Measurements from ENCODE around the gene BANK1. TPM values are rescaled to one million over a fixed set of nuclear protein-coding genes. Genes with fewer than 3 reads are reported as not detected.
A peak's percentile ranks its signal among the peaks of the same experiment; 100 is the strongest.

BANK1 gene
- total RNA-seq, 8 experiments from 2014 or later, result 0.14 to 0.81 (median 0.27) TPM; not detected in 3

DNA sequence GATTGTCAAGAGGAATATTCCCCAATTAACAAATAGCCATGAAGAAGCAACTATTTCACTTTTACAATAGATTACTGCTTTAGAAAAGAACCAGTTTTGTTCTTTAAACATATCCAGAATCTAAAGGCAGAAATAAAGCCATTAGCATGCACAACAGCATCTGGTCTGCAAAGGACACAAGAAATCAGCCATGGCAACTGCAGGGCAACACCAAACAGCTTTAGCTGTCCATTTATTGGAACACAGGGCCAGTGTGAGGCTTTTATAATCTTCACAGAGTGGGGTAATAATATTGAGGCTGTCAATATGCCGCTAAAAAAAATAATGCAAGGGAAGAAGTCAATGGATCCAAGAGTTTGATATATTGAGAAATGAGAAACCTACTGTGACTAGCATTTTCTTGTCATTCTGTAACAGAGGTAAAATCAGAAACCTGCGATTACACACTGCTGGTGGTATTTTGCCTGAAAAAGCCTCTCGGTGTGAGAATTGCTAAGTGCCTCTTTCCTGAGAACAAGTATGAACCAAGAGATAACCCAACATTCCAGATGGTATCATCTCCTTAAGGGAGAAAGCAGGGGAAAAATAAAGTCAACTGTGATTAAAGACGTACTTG, 2.7 kb upstream of the BANK1 start:
- Histone ChIP-seq H3K4me3 (no peak overlapping the region), H3K27ac (no peak overlapping the region), H3K4me1 (replicated peaks in 1 of 2) (peaks cover 0 to 2% of the 10 kb centered on the region in 2 donors)
- in situ Hi-C loops (cut with MboI; ENCODE audit: low pct_unique_long_range_greater_than_20kb in 2 of 9, low sequenced_read_pairs in 9 of 9, unreplicated experiment in 9 of 9), result no loop called here
- WGBS, 10 experiments, result 13 to 100% (median 80%) methylated on average over 1 to 4 of the region's 4 CpGs
- peak in 3 of 8 experiments; percentile 72 to 98 (median 85) for ATAC-seq (replicated peaks in 6 of 8)

DNA sequence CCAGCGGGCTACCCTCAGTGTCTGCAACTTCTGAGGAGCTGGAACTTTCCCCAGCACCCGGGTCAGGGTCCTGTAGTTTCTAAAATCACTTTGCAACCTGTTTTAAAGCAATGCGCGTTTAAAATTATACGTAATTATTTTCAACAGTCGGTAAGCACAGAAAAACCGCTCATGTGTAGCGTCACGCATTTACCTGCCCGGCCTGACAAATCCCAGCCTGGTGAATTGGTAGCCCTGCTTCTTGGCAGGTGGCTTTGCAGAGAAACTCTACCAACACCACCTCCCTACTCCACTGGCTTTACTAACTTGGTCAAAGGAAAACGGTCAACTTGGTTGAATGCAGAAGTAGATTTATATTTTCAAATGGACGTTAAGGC, 640 bp downstream of the BANK1 start:
- no peak overlapping the region for H3K4me3 ChIP-seq
- WGBS, 10 experiments, result 0 to 89% (median 73%) methylated on average over 1 to 11 of the region's 12 CpGs; no CpG with 5 or more reads in 1 of the 10 experiments
- ATAC-seq (replicated peaks in 6 of 8), result no peak

DNA sequence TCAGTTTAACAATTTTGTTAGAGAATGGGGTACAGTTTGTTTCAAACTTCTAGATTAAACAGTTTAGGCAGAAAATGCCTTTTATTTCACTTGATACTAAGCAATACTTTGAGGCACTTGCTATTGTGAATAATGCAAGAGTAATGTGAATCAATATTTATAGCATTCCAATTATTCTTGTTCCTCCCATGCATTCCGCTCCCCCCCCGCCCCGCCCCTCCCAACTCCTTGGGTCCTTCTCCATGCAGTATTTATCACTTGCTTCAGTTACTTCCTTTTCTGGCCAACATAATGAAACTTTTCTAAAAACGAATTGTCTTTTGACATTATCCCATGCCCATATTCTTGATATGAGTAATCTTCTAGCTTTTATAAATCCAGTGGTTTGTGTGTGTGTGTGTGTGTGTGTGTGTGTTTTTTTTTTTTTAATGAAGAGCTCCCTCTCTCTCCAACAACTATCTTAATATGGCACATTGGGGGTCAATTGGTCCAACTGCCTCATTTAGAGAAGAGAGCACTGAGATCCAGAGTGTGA, 1.6 kb downstream of the BANK1 start:
- Histone ChIP-seq H3K27ac (no peak overlapping the region), H3K4me3 (no peak overlapping the region), H3K4me1 (replicated peaks in 1 of 2) (peaks cover 0 to 2% of the 10 kb centered on the region in 2 donors)
- in situ Hi-C loops (cut with MboI; ENCODE audit: low pct_unique_long_range_greater_than_20kb in 2 of 9, low sequenced_read_pairs in 9 of 9, unreplicated experiment in 9 of 9), result no loop called here
- 0 to 100% (median 0%) methylated on average over 1 of the region's 4 CpGs; no CpG with 5 or more reads in 5 of the 10 experiments for WGBS, 10 experiments
- ATAC-seq (replicated peaks in 6 of 8), result peak in 1 of 8 experiments; percentile 40

More for the DNA sequence above, 640 bp downstream of the BANK1 start:
- Histone ChIP-seq H3K27ac (no peak overlapping the region), H3K4me1 (replicated peaks in 1 of 2) (peaks cover 0 to 2% of the 10 kb centered on the region in 2 donors)
- in situ Hi-C loops (cut with MboI; ENCODE audit: low pct_unique_long_range_greater_than_20kb in 2 of 9, low sequenced_read_pairs in 9 of 9, unreplicated experiment in 9 of 9), result no loop called here

DNA sequence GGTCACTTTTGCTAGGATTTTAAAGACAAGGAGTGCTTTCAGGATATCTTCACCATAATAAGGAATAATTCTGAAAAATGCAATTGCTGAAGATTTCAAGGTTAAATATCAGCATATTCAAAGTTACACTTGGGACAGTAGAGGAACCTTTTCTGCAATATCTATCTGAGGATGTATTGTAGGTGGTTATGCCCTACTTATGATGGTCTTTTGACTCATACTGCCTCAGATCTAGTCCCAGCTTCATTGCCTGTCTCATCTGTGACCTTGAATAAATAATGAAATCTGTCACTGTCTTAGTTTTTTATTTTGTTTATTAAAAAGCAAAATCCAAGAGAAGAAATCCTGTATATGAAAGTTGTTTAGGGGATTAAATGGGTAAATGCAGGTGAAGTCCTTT, 2.9 kb downstream of the BANK1 start:
- no peaks in the 10 kb centered on the region for H3K4me1 ChIP-seq (replicated peaks in 1 of 2)
- no peak overlapping the region for H3K4me3 ChIP-seq
- no peak overlapping the region for H3K27ac ChIP-seq
- in situ Hi-C loops (cut with MboI; ENCODE audit: low pct_unique_long_range_greater_than_20kb in 2 of 9, low sequenced_read_pairs in 9 of 9, unreplicated experiment in 9 of 9), result no loop called here
- ATAC-seq (replicated peaks in 6 of 8), result no peak

DNA sequence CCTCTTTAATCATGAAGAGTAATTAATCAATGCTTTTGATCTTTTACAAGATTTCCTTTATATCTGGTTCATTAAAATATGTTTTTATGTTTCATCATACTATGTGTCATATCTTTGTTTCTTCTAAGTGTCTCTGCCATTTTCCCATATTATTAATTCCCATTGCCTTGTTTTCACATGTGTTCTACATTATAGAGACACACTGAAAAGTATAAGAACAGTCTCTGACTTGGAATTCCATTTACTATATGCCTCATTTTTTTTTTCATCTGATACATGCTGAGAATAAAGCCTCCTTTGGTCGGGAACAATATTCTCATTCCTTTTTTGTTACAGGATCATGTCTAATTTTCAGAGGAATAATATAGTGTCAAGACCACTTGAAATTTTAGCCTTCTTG, 4.3 kb downstream of the BANK1 start:
- in situ Hi-C loops (cut with MboI; ENCODE audit: low pct_unique_long_range_greater_than_20kb in 2 of 9, low sequenced_read_pairs in 9 of 9, unreplicated experiment in 9 of 9), result no loop called here
- no peak overlapping the region for H3K27ac ChIP-seq
- ATAC-seq (replicated peaks in 6 of 8), result no peak
- H3K4me3 ChIP-seq, result no peak overlapping the region
- WGBS, 10 experiments, result 0 to 100% (median 70%) methylated on average over 1 of the region's 1 CpG; no CpG with 5 or more reads in 1 of the 10 experiments
- no peaks in the 10 kb centered on the region for H3K4me1 ChIP-seq (replicated peaks in 1 of 2)

DNA sequence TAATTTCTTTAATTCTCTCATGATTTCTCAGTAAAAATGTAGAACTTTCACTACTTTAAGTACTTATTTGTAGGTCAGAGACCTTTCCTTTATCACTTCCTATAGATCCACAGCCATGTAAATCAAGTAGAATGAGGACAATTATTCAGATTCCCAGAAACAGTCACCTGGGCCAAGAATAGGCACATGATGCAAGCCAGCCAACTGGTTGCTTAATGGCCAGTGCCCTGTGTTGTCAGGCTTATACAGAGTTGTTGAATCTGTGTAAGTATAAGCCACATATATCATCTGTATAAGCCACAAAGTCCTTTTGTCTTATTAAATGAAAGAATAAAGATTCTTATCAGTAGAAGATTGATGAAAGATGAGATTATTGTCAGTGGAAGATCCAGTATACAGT, 5.2 kb downstream of the BANK1 start:
- in situ Hi-C loops (cut with MboI; ENCODE audit: low pct_unique_long_range_greater_than_20kb in 2 of 9, low sequenced_read_pairs in 9 of 9, unreplicated experiment in 9 of 9), result no loop called here
- no peak overlapping the region for H3K27ac ChIP-seq
- no peaks in the 10 kb centered on the region for H3K4me1 ChIP-seq (replicated peaks in 1 of 2)
- ATAC-seq (replicated peaks in 6 of 8), result peak in 1 of 8 experiments; percentile 56
- no peak overlapping the region for H3K4me3 ChIP-seq

DNA sequence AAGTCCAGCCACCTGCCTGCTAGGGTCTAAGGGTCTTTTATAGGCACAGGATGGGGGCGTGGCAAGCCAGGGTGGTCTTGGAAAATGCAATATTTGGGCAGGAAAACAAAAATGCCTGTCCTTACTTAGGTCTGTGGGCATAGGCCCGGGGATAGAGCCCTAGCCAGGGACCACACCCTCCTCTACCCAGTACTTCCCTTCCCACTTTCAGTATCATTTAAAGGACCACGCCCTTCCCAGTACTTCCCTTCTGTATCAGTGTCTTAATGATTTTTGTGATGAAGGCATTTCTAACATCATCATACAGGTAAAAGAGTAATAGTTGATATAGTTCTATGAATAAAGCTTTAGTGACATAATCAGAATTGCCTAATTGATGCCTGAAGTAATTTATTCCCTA, 11.4 kb downstream of the BANK1 start:
- Histone ChIP-seq H3K27ac (no peak overlapping the region), H3K4me3 (no peak overlapping the region), H3K4me1 (replicated peaks in 1 of 2) (no peaks in the 10 kb centered on the region)
- in situ Hi-C loops (cut with MboI; ENCODE audit: low pct_unique_long_range_greater_than_20kb in 2 of 9, low sequenced_read_pairs in 9 of 9, unreplicated experiment in 9 of 9), result no loop called here
- peak in 1 of 8 experiments; percentile 24 for ATAC-seq (replicated peaks in 6 of 8)
- 4 to 92% (median 58%) methylated on average over 1 to 3 of the region's 3 CpGs; no CpG with 5 or more reads in 2 of the 10 experiments for WGBS, 10 experiments

DNA sequence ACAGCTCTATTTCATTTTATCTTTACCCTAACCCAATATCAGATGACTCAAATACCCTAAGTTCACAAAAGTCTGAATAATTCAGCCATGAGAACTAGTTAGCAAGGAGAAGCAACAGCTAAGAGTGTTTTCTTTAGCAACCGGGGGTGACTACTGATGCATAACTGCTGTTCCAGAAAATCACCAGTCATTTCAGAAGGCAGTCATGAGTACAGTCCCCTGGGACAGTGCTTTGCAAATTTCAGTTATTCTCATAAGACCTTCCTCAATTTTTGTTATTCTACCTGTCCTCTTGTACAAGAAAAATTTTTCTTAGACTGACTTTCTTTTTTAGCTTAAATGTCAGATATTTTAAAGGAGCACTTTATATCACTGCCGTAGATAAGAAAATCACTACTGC, 16.4 kb downstream of the BANK1 start:
- no peaks in the 10 kb centered on the region for H3K4me1 ChIP-seq (replicated peaks in 1 of 2)
- peak in 2 of 8 experiments; percentile 41 to 75 for ATAC-seq (replicated peaks in 6 of 8)
- in situ Hi-C loops (cut with MboI; ENCODE audit: low pct_unique_long_range_greater_than_20kb in 2 of 9, low sequenced_read_pairs in 9 of 9, unreplicated experiment in 9 of 9), result no loop called here
- H3K4me3 ChIP-seq, result no peak overlapping the region
- WGBS, 10 experiments, result 25 to 100% (median 80%) methylated on average over 1 to 2 of the region's 2 CpGs
- no peak overlapping the region for H3K27ac ChIP-seq

DNA sequence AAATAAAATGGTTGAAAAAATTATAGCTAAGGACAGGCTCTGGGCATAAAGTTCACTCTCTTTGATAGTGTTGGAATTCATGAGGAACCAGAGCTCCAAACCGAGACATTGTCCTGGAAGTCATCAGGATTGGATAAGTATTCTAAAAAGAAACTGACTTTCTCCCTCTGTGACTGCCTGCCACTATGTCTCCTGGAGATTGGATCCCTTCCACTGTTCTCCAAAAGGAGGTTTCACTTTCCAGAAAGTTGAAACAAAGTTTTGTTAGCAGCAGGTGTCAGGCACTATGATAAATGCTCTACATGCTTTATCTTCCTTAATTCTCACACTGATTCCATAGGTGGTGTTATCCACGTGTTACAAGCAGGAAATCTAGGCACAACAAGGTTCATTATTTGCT, 16.8 kb downstream of the BANK1 start:
- Histone ChIP-seq H3K4me3 (no peak overlapping the region), H3K4me1 (replicated peaks in 1 of 2) (no peaks in the 10 kb centered on the region), H3K27ac (no peak overlapping the region)
- in situ Hi-C loops (cut with MboI; ENCODE audit: low pct_unique_long_range_greater_than_20kb in 2 of 9, low sequenced_read_pairs in 9 of 9, unreplicated experiment in 9 of 9), result no loop called here
- ATAC-seq (replicated peaks in 6 of 8), result peak in 1 of 8 experiments; percentile 48
- WGBS, 10 experiments, result 11 to 100% (median 83%) methylated on average over 1 to 2 of the region's 2 CpGs; no CpG with 5 or more reads in 3 of the 10 experiments

DNA sequence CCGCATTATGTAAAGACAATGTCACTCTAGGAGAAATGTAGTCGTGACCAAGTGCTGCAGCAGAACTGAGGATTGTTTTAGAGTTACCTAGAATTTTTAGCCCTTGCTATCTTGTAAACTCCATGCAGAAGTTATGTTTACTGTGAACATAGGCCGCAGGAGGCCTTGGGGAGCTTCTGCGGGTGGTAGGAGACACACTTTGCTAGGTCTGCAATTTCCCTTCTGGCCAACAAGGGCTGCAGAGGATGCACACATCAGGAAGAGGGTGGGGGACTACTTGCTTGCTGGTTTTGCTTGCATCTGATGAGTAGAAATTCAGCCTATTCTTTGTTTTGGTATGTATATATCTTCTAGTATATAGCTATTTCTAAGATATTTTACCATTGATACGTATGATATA, 23.1 kb downstream of the BANK1 start:
- no peaks in the 10 kb centered on the region for H3K4me1 ChIP-seq (replicated peaks in 1 of 2)
- 71 to 100% (median 96%) methylated on average over 1 to 5 of the region's 5 CpGs; no CpG with 5 or more reads in 2 of the 10 experiments for WGBS, 10 experiments
- in situ Hi-C loops (cut with MboI; ENCODE audit: low pct_unique_long_range_greater_than_20kb in 2 of 9, low sequenced_read_pairs in 9 of 9, unreplicated experiment in 9 of 9), result no loop called here
- H3K4me3 ChIP-seq, result no peak overlapping the region
- H3K27ac ChIP-seq, result no peak overlapping the region
- ATAC-seq (replicated peaks in 6 of 8), result no peak

DNA sequence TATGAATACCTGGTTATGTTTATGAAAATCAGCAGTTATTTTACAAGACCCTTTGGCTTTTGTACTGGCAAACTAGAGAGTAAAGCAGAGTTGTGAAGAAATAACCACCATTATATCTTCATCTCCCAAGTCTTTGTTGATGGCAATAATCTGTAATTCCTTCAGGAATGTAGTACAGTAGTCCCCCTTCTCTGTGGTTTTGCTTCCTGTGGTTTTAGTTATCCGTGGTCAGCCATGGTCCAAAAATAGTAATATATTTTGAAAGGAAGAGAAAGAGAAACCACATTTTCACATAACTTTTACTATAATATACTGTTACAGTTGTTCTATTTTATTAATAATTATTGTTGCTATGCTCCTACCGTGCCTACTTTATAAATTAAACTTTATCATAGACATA, 27.8 kb downstream of the BANK1 start:
- no peak for ATAC-seq (replicated peaks in 6 of 8)
- 14 to 100% (median 61%) methylated on average over 1 to 2 of the region's 2 CpGs; no CpG with 5 or more reads in 1 of the 10 experiments for WGBS, 10 experiments
- Histone ChIP-seq H3K4me1 (replicated peaks in 1 of 2) (no peaks in the 10 kb centered on the region), H3K4me3 (no peak overlapping the region), H3K27ac (no peak overlapping the region)
- in situ Hi-C loops (cut with MboI; ENCODE audit: low pct_unique_long_range_greater_than_20kb in 2 of 9, low sequenced_read_pairs in 9 of 9, unreplicated experiment in 9 of 9), result no loop called here

DNA sequence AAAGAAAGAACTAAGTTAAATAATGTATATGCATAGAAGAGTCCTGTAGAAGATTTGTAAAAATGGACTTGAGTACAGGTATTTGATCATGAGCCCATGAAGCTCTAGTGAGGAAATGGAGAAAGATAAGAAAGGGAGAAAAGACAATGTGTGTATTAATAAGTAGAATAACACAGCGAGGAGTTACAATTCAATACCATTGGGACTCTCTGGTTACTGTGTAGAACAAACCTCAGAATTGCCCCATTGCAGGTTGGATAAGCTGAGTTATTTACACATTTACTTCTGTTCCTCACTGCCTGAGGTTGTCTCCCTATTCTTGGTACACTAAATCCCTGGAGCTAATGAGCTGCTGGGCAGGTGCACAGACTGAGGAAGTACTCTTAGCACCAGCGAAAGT, 33.3 kb downstream of the BANK1 start:
- WGBS, 10 experiments, result 67 to 100% (median 100%) methylated on average over 1 to 2 of the region's 2 CpGs; no CpG with 5 or more reads in 1 of the 10 experiments
- ATAC-seq (replicated peaks in 6 of 8), result no peak

DNA sequence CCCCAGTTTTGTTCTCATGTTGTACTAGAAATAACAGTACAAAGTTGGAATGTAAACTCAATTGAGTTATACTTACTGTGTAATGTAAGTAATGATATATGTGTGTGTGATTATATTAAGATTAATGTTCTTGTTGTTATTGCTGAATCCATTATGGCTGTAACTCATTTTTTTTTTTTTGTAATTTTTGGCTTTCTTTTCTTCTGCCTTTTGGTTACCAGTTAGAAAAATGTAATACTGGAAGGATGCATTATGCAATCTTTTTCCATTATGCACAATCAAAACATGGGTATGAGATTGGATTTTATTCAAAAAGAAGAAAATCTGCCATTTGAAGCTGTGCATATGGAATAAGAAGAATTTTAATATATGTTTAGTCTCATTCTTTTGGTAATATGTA, 34.0 kb downstream of the BANK1 start:
- in situ Hi-C loops (cut with MboI; ENCODE audit: low pct_unique_long_range_greater_than_20kb in 2 of 9, low sequenced_read_pairs in 9 of 9, unreplicated experiment in 9 of 9), result no loop called here
- ATAC-seq (replicated peaks in 6 of 8), result no peak

More for the DNA sequence above, 33.3 kb downstream of the BANK1 start:
- Histone ChIP-seq H3K4me1 (replicated peaks in 1 of 2) (no peaks in the 10 kb centered on the region), H3K27ac (no peak overlapping the region), H3K4me3 (no peak overlapping the region)
- in situ Hi-C loops (cut with MboI; ENCODE audit: low pct_unique_long_range_greater_than_20kb in 2 of 9, low sequenced_read_pairs in 9 of 9, unreplicated experiment in 9 of 9), result no loop called here

DNA sequence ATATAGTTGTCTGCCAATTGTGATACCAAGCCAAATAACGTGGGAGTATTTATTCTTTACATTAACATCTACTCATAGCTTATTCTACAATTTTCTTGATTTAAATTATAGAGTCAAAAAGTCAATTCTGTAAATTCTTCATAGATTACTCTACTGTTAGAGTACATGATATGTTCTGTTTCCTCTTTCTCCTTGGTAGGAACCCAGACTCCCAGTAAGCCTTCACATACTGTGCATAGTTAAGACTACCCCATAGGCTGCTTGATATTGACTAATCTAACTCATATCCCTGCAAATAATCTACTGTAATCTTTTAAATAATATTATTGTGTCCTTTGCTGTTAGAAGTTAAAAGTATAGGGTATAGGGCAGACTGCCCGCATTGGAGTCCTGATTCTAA, 35.4 kb downstream of the BANK1 start:
- ATAC-seq (replicated peaks in 6 of 8), result no peak

More for the DNA sequence above, 34.0 kb downstream of the BANK1 start:
- no peak overlapping the region for H3K27ac ChIP-seq
- H3K4me3 ChIP-seq, result no peak overlapping the region
- no peaks in the 10 kb centered on the region for H3K4me1 ChIP-seq (replicated peaks in 1 of 2)

More for the DNA sequence above, 35.4 kb downstream of the BANK1 start:
- Histone ChIP-seq H3K4me3 (no peak overlapping the region), H3K27ac (no peak overlapping the region), H3K4me1 (replicated peaks in 1 of 2) (no peaks in the 10 kb centered on the region)
- WGBS, 10 experiments, result 53 to 100% (median 93%) methylated on average over 1 to 2 of the region's 2 CpGs
- in situ Hi-C loops (cut with MboI; ENCODE audit: low pct_unique_long_range_greater_than_20kb in 2 of 9, low sequenced_read_pairs in 9 of 9, unreplicated experiment in 9 of 9), result no loop called here
